ENCODE results near the gene SPATA2. TPM values are rescaled to one million over a fixed set of nuclear protein-coding genes. Genes with fewer than 3 reads are reported as not detected.

The SPATA2 gene
- total and polyA plus RNA-seq, 7 donors, result 2.1 to 12.5 (median 4.7) TPM

DNA sequence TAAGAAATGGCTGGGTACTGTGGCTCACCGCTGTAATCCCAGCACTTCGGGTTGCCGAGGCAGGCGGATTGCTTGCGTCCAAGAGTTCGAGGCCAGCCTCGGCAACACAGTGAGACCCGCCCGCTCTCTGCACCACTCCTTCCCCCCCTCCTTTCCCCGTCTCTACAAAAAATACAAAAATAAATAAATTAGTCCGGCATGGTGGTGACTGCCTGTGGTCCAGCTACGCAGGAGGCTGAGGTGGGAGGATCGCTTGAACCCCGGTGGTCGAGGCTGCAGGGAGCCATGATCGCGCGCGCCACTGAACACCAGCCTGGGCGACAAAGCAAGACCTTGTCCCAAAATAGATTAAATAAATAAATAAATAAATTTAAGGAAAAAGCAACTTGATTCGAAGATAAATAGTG lies 20.4 kb upstream of the SPATA2 start:
- intact Hi-C loops (cut with DNase I), result no loop called here
- Histone ChIP-seq H3K9me3 (no peaks in the 10 kb centered on the region), H3K36me3 (peaks cover 0 to 16% (median 0%) of the 10 kb centered on the region in 4 donors), H3K4me1 (peaks cover 0 to 36% (median 28%) of the 10 kb centered on the region in 4 donors), H3K27me3 (no peaks in the 10 kb centered on the region), H3K27ac (peak overlapping the region; percentile 93 to 96 (median 95)), H3K4me3 (peak overlapping the region; percentile 91 to 98 (median 92))
- TF ChIP-seq POLR2AphosphoS5 (IDR thresholded peaks at IDR 0.05), result no peak
- TF ChIP-seq, protein P1, sequence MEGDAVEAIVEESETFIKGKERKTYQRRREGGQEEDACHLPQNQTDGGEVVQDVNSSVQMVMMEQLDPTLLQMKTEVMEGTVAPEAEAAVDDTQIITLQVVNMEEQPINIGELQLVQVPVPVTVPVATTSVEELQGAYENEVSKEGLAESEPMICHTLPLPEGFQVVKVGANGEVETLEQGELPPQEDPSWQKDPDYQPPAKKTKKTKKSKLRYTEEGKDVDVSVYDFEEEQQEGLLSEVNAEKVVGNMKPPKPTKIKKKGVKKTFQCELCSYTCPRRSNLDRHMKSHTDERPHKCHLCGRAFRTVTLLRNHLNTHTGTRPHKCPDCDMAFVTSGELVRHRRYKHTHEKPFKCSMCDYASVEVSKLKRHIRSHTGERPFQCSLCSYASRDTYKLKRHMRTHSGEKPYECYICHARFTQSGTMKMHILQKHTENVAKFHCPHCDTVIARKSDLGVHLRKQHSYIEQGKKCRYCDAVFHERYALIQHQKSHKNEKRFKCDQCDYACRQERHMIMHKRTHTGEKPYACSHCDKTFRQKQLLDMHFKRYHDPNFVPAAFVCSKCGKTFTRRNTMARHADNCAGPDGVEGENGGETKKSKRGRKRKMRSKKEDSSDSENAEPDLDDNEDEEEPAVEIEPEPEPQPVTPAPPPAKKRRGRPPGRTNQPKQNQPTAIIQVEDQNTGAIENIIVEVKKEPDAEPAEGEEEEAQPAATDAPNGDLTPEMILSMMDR (IDR thresholded peaks at IDR 0.05), result no peak
- TF ChIP-seq POLR2A (IDR thresholded peaks at IDR 0.05), result no peak
- no peak for TF ChIP-seq EP300 (IDR thresholded peaks at IDR 0.05)
- WGBS, 2 donors, result 22 to 42% methylated on average over 21 of the region's 21 CpGs
- no peak for DNase-seq

- 32 to 40% methylated on average over 4 of the region's 4 CpGs for WGBS, 2 donors
- Histone ChIP-seq H3K4me1 (peaks cover 0 to 11% (median 7%) of the 10 kb centered on the region in 4 donors), H3K36me3 (no peaks in the 10 kb centered on the region), H3K27me3 (no peaks in the 10 kb centered on the region), H3K27ac (peak overlapping the region in 3 of 4 donors; percentile 25 to 63 (median 62)), H3K9me3 (no peaks in the 10 kb centered on the region), H3K4me3 (no peak overlapping the region)
- intact Hi-C loops (cut with DNase I), result no loop called here
- peak; percentile 29 for DNase-seq
- TF ChIP-seq EP300 (IDR thresholded peaks at IDR 0.05), result no peak
- no peak for TF ChIP-seq POLR2A (IDR thresholded peaks at IDR 0.05)
- TF ChIP-seq POLR2AphosphoS5 (IDR thresholded peaks at IDR 0.05), result no peak
- TF ChIP-seq, protein P1 (IDR thresholded peaks at IDR 0.05), result no peak
Measured at GRCh38 chr20:49929142-49929494, 13.8 kb upstream of the SPATA2 start.

DNA sequence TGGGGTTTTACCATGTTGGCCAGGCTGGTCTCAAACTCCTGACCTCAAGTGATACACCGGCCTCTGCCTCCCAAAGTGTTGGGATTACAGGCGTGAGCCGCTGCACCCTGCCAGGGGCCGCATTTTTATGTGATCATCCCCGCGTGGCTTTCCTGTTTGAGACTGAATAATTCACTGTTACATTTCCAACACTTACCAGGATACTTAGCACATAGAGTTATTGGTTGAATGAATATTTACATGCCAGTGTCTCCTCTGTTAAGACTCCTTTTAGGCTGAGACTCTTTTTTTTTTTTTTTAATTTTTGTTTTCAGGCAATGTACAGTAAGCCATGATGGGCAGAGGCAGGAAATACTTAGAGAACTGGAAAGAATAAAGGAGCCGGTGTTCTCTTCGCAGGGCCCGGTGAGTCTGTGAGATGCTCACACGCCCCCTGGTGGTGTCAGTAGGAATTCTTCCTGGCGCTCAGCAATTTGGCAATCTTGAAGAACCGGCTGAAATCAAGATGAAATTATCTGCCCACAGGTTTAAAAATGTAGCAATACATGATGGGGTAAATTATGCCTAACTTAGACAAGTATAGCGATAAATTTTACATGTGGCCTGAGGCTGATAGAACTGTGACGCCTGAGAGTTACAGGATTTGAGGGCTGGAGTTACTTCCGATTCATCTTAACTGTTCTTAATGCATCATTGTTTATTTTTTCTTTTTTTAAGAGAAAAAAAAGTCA lies 13.2 kb upstream of the SPATA2 start:
- no peaks in the 10 kb centered on the region for H3K36me3 ChIP-seq
- H3K9me3 ChIP-seq, result no peaks in the 10 kb centered on the region
- no peak for TF ChIP-seq EP300 (IDR thresholded peaks at IDR 0.05)
- TF ChIP-seq, protein P1 (IDR thresholded peaks at IDR 0.05), result peak; percentile 61 to 94 (median 84)
- intact Hi-C loops (cut with DNase I), result loop anchor here (1.0 kb wide), 1 partner anchor 319 kb away; no protein-coding TSS in a partner anchor
- H3K27ac ChIP-seq, result peak overlapping the region; percentile 43 to 63 (median 55)
- no peak overlapping the region for H3K4me3 ChIP-seq
- H3K27me3 ChIP-seq, result no peaks in the 10 kb centered on the region
- H3K4me1 ChIP-seq, result peaks cover 0 to 11% (median 7%) of the 10 kb centered on the region in 4 donors
- DNase-seq, result peak; percentile 91
- WGBS, 2 donors, result 9 to 13% methylated on average over 15 of the region's 15 CpGs

GRCh38 chr20:49925901-49926454 lies 10.6 kb upstream of the SPATA2 start:
- Histone ChIP-seq H3K9me3 (no peaks in the 10 kb centered on the region), H3K4me1 (peaks cover 0 to 11% (median 7%) of the 10 kb centered on the region in 4 donors), H3K27ac (no peak overlapping the region), H3K27me3 (no peaks in the 10 kb centered on the region), H3K4me3 (no peak overlapping the region), H3K36me3 (no peaks in the 10 kb centered on the region)
- intact Hi-C loops (cut with DNase I), result no loop called here
- 75 to 80% methylated on average over 2 of the region's 2 CpGs for WGBS, 2 donors
- DNase-seq, result no peak
- TF ChIP-seq, protein P1 (IDR thresholded peaks at IDR 0.05), result no peak
- TF ChIP-seq POLR2A (IDR thresholded peaks at IDR 0.05), result no peak
- no peak for TF ChIP-seq POLR2AphosphoS5 (IDR thresholded peaks at IDR 0.05)
- TF ChIP-seq EP300 (IDR thresholded peaks at IDR 0.05), result no peak
